Endothelial cell (in vitro differentiated cells): Measurements from ENCODE around the gene TTBK1. TPM values are rescaled to one million over a fixed set of nuclear protein-coding genes. Genes with fewer than 3 reads are reported as not detected.

Experiments
- DNase-seq: peaks from one replicate; pipeline ENCODE4 v3.0.0; 2021; ENCODE audit warnings: low spot score
- H3K27ac Mint-ChIP-seq: one replicate; pipeline ENCODE4 v1.8.0; 2021; ENCODE audit warnings: mixed read lengths, inconsistent platforms; ENCODE audit not compliant: unreplicated experiment
- H3K27me3 Mint-ChIP-seq: one replicate; pipeline ENCODE4 v1.8.0; 2021; ENCODE audit warnings: mild to moderate bottlenecking, moderate library complexity, mixed read lengths, inconsistent platforms; ENCODE audit not compliant: unreplicated experiment
- H3K36me3 Mint-ChIP-seq: one replicate; pipeline ENCODE4 v1.8.0; 2021; ENCODE audit warnings: mild to moderate bottlenecking, low read depth, mixed read lengths, inconsistent platforms; ENCODE audit not compliant: unreplicated experiment
- H3K4me1 Mint-ChIP-seq: one replicate; pipeline ENCODE4 v1.8.0; 2021; ENCODE audit warnings: mild to moderate bottlenecking, mixed read lengths, inconsistent platforms; ENCODE audit not compliant: unreplicated experiment
- H3K4me3 Mint-ChIP-seq: one replicate; pipeline ENCODE4 v1.8.0; 2021; ENCODE audit warnings: mild to moderate bottlenecking, mixed read lengths, inconsistent platforms; ENCODE audit not compliant: unreplicated experiment
- H3K9me3 Mint-ChIP-seq: one replicate; pipeline ENCODE4 v1.8.0; 2021; ENCODE audit warnings: mixed read lengths, inconsistent platforms; ENCODE audit not compliant: unreplicated experiment
- total RNA-seq: library from RNA; stranded (reverse); fragmentation: NEBNext Ultra II Directional; extraction: Animal tissue kit (Norgen Biotek cat#: 25700); gene quantifications from one replicate; pipeline ENCODE4 v1.2.1, GENCODE V29; 2021; ENCODE audit not compliant: unreplicated experiment
- TF ChIP-seq, protein P1 (sequence below): fragments of 200-600 bp; sonication (generic); IDR thresholded peaks from one replicate; pipeline ENCODE4 v1.5.0; 2021; ENCODE audit warnings: antibody characterized with exemption; ENCODE audit not compliant: unreplicated experiment

The TTBK1 gene
- total RNA-seq, 1 donor from 2014 or later: 1.0 TPM

DNA sequence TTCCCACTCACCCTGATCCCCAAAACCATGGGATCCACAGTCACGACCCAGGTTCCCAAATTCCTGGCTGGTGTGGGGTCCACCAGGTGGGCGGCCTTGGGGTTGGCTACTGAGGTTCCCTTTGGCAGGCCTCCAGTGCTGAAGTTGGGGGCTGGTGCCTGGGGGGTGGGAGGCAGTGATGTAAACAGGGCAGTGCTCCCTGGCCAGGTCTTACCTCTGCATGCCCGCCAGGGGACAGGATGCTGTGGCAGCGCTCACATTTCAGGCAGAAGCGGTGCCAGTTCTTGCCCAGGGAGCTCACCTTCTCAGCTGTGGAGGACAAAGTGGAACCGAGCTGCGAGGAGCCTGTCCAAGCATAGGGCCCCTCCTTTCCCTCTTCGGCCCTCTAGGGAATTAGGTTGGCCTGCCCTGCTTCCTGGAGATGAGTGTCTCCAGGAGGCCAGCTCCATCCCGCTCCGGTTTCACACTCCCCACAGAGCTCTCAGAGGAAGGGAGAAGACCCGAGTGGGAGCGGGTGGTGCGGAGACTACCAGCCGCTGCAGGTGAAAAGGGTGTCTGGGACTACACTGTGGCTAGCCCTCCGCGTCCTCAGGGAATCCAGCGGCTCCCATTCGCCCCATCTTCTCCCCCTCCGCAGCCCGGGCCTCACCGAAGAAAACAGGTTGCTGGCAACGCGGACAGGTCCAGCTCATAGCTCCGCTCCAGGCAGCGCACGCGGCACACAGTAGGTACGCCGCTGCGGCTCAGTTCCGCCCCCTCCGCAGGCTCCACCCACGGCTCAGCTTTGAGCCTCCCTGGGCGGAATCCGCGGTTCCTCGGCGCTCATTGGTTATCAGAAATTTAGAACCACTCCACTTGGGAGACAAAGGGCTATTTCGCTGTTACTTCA lies 65.1 kb downstream of the TTBK1 start, which contains the start of gene CRIP3:
CRIP3 (minus strand) TSS at position 726 of the 889 bp plus-strand sequence; CDS start at position 692, 34 bp downstream.
- H3K36me3 Mint-ChIP-seq: no peaks in the 10 kb centered on the region
- H3K4me1 Mint-ChIP-seq: no peaks in the 10 kb centered on the region
- H3K27me3 Mint-ChIP-seq: no peaks in the 10 kb centered on the region
- TF ChIP-seq, protein P1, sequence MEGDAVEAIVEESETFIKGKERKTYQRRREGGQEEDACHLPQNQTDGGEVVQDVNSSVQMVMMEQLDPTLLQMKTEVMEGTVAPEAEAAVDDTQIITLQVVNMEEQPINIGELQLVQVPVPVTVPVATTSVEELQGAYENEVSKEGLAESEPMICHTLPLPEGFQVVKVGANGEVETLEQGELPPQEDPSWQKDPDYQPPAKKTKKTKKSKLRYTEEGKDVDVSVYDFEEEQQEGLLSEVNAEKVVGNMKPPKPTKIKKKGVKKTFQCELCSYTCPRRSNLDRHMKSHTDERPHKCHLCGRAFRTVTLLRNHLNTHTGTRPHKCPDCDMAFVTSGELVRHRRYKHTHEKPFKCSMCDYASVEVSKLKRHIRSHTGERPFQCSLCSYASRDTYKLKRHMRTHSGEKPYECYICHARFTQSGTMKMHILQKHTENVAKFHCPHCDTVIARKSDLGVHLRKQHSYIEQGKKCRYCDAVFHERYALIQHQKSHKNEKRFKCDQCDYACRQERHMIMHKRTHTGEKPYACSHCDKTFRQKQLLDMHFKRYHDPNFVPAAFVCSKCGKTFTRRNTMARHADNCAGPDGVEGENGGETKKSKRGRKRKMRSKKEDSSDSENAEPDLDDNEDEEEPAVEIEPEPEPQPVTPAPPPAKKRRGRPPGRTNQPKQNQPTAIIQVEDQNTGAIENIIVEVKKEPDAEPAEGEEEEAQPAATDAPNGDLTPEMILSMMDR: no peak
- peak within 1 kb of the TSS; percentile 85 for H3K4me3 Mint-ChIP-seq
- no peak for DNase-seq
- no peak within 1 kb of the TSS for H3K27ac Mint-ChIP-seq
- no peaks in the 10 kb centered on the region for H3K9me3 Mint-ChIP-seq

DNA sequence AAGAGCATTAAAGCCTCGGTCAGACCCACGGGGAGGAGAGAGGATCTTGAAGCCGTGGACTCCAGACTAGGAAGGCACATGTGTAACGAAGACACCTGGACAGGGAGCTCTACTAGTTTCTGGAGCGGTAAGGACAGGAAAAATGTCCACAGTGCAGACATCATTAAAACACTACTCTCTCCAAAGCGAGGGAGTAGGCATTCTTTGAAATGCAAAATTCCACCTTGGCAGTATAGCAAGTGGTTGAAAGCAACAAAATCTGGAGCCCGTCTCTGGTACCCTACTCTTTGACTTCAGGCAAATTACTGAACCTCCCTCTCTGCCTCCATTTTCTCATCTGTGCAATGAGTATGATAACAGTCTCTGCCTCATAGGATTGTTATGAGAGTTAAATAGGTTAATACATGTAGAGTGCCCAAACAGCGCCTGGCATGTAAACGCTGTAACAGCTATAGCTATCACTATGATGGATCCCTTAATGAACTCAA lies 65.8 kb downstream of the TTBK1 start:
- TF ChIP-seq, protein P1: no peak
- no peaks in the 10 kb centered on the region for H3K4me1 Mint-ChIP-seq
- H3K9me3 Mint-ChIP-seq: no peaks in the 10 kb centered on the region
- DNase-seq: no peak
- no peaks in the 10 kb centered on the region for H3K27me3 Mint-ChIP-seq
- no peak overlapping the region for H3K27ac Mint-ChIP-seq
- H3K36me3 Mint-ChIP-seq: no peaks in the 10 kb centered on the region
- peak overlapping the region; percentile 85 for H3K4me3 Mint-ChIP-seq

DNA sequence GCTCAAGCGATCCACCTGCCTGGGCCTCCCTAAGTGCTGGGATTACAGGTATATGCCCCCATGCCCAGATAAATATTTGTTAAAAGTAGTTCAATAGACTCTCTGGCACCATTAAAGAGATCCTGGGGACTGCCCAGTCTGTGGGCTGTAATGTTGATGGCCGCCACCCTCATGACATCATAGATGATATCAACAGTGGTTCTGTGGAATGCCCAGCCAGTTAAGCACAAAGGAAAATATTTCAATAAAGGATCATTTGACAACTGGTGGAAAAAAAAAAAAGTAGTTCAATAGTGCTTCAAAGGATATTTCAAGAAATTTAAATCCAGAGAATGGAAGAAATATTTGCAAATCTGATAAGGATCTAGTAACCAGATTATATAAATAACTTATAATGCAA lies 66.9 kb downstream of the TTBK1 start:
- no peaks in the 10 kb centered on the region for H3K9me3 Mint-ChIP-seq
- DNase-seq: no peak
- no peaks in the 10 kb centered on the region for H3K27me3 Mint-ChIP-seq
- no peak overlapping the region for H3K27ac Mint-ChIP-seq
- TF ChIP-seq, protein P1: no peak
- no peaks in the 10 kb centered on the region for H3K4me1 Mint-ChIP-seq
- no peaks in the 10 kb centered on the region for H3K36me3 Mint-ChIP-seq
- H3K4me3 Mint-ChIP-seq: peak overlapping the region; percentile 62

DNA sequence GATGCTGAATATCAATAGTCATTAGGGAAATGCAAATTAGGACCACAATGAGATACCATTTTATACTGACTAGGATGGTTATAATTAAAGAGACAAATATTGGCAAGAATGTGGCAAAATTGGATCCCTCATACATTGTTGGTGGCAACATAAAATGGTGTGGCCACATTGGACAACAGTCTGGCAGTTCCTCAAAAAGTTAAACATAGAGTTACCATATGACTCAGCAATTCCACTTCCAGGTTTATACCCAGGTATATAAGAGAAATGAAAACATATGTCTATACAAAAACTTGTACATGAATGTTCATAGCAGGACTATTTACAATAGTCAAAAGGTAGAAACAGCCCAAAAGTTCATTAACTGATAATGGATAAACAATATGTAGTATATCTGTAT lies 67.3 kb downstream of the TTBK1 start:
- no peak for DNase-seq
- no peaks in the 10 kb centered on the region for H3K36me3 Mint-ChIP-seq
- H3K4me3 Mint-ChIP-seq: no peak overlapping the region
- TF ChIP-seq, protein P1: no peak
- H3K9me3 Mint-ChIP-seq: no peaks in the 10 kb centered on the region
- no peaks in the 10 kb centered on the region for H3K4me1 Mint-ChIP-seq
- H3K27me3 Mint-ChIP-seq: no peaks in the 10 kb centered on the region
- H3K27ac Mint-ChIP-seq: no peak overlapping the region

DNA sequence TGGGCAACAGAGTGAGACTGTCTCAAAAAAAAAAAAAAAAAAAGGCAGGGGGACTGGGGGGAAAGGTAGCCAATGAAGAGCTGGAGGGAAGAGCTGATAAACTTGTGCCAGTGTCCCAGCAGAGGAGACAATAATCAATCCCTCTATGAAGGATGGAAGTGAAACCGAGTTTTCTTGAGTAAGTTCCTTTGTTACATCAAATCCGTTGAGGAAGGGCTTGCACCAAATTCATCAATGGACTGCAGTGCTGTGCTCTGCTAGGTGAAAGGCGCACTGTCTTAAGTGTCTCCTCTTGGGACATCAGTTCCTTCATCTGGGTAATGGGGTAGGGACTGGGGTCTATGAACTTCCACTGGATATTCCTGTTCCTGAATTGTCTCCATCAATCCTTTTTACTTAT lies 68.4 kb downstream of the TTBK1 start:
- Mint-ChIP-seq H3K27ac (no peak overlapping the region), H3K4me1 (peaks cover 6% of the 10 kb centered on the region), H3K4me3 (no peak overlapping the region), H3K27me3 (no peaks in the 10 kb centered on the region), H3K9me3 (no peaks in the 10 kb centered on the region), H3K36me3 (no peaks in the 10 kb centered on the region)
- DNase-seq: no peak
- TF ChIP-seq, protein P1: no peak
